HepG2 (cell line): ENCODE measurements around the gene BEAN1. TPM values are rescaled to one million over a fixed set of nuclear protein-coding genes. Genes with fewer than 3 reads are reported as not detected.
A peak's percentile ranks its signal among the peaks of the same experiment; 100 is the strongest.

Experiments
- ADNP ChIP-seq: sonication (generic); formaldehyde crosslinking; IDR thresholded peaks from 2 replicates; pipeline ENCODE4 v1.4.0; 2020; ENCODE audit warnings: missing genetic modification reagents
- ATF7-NPFF ChIP-seq: sonication (generic); formaldehyde crosslinking; IDR thresholded peaks from 2 replicates; pipeline ENCODE4 v1.8.1; 2023; ENCODE audit warnings: mild to moderate bottlenecking, low read depth, missing genetic modification reagents, moderate library complexity
- GATAD1 ChIP-seq: IDR thresholded peaks from 2 replicates; pipeline ENCODE4 v1.6.1; 2016; ENCODE audit warnings: missing genetic modification reagents, missing compliant biosample characterization
- GRHL1 ChIP-seq: sonication (generic); formaldehyde crosslinking; conservative IDR thresholded peaks from 2 replicates; pipeline ENCODE4 v1.8.0; 2022; ENCODE audit warnings: missing genetic modification reagents
- HOMEZ ChIP-seq: IDR thresholded peaks from 2 replicates; pipeline ENCODE4 v1.6.1; 2016; ENCODE audit warnings: low read depth
- MYNN ChIP-seq: sonication (generic); formaldehyde crosslinking; IDR thresholded peaks from 2 replicates; pipeline ENCODE4 v1.4.0; 2020; ENCODE audit warnings: mild to moderate bottlenecking, low read depth, missing genetic modification reagents
- PAX8 ChIP-seq: sonication (generic); formaldehyde crosslinking; IDR thresholded peaks from 2 replicates; pipeline ENCODE4 v1.8.0; 2022; ENCODE audit warnings: mild to moderate bottlenecking, missing genetic modification reagents, borderline replicate concordance
- SNAPC4 ChIP-seq: sonication (generic); formaldehyde crosslinking; IDR thresholded peaks from 2 replicates; pipeline ENCODE4 v1.4.0; 2020; ENCODE audit warnings: mild to moderate bottlenecking, missing genetic modification reagents
- ZBED4 ChIP-seq: sonication (generic); formaldehyde crosslinking; IDR thresholded peaks from 2 replicates; pipeline ENCODE4 v1.4.0; 2020; ENCODE audit warnings: missing genetic modification reagents, borderline replicate concordance
- ZBTB49 ChIP-seq: sonication (generic); formaldehyde crosslinking; IDR thresholded peaks from 2 replicates; pipeline ENCODE4 v1.4.0; 2020; ENCODE audit warnings: missing genetic modification reagents, borderline replicate concordance
- ZFP36L1 ChIP-seq: sonication (generic); formaldehyde crosslinking; IDR thresholded peaks from 2 replicates; pipeline ENCODE4 v1.8.0; 2022; ENCODE audit warnings: mild to moderate bottlenecking, missing genetic modification reagents, moderate library complexity
- ZNF232 ChIP-seq: sonication (generic); formaldehyde crosslinking; IDR thresholded peaks from 2 replicates; pipeline ENCODE4 v1.4.0; 2020; ENCODE audit warnings: missing genetic modification reagents, borderline replicate concordance
- ZNF768 ChIP-seq: sonication (generic); formaldehyde crosslinking; IDR thresholded peaks from 2 replicates; pipeline ENCODE4 v1.4.0; 2020; ENCODE audit warnings: missing genetic modification reagents
- polyA plus RNA-seq, 8 experiments: library from polyadenylated mRNA; depleted of rRNA in 3 of 8; stranded (reverse) in 7 of 8; unstranded in 1 of 8; fragments of >200 nt; fragmentation: Illumina TruSeq in 4 of 8; extraction: Trizol in 4 of 8; gene quantifications; 2 replicates each; pipeline versions ENCODE4 v1.2.1 to v1.2.3, GENCODE V29; 2011 to 2016; ENCODE audit warnings: low read depth in 4 of 8, missing spikeins in 1 of 8, mixed read lengths in 1 of 8; ENCODE audit not compliant: insufficient read depth in 1 of 8
- total RNA-seq, 5 experiments: library from RNA; depleted of rRNA; stranded (reverse); fragments of >200 nt; fragmentation: Illumina TruSeq; extraction: Trizol; gene quantifications; 2 replicates each; pipeline ENCODE4 v1.2.3, GENCODE V29; 2016; ENCODE audit warnings: low read depth in 1 of 5

Gene BEAN1
- total and polyA plus RNA-seq, 2 of the 13 experiments (the other 11 are each of a cell fraction or from before 2014, with no cell fraction given): 0.53 to 1.4 TPM

GRCh38 chr16:66483689-66484452, 56.8 kb downstream of the BEAN1 start (continued):
- TF ChIP-seq HOMEZ (CRISPR knock-in tag) (0 out of 2 replicates have a peak, but pooled peaks have one; percentile 29), PAX8 (CRISPR knock-in tag) (no peak), GATAD1 (CRISPR knock-in tag) (peak; percentile 50; the same call in 1 of the 2 replicates), ZFP36L1 (CRISPR knock-in tag) (no peak), ADNP (CRISPR knock-in tag) (no peak), MYNN (CRISPR knock-in tag) (no peak), ZNF768 (peak; percentile 46; the same call in 1 of the 2 replicates), ZBTB49 (CRISPR knock-in tag) (0 out of 2 replicates have a peak, but pooled peaks have one; percentile 41), SNAPC4 (no peak), ZBED4 (CRISPR knock-in tag) (peak; percentile 61; the same call in 1 of the 2 replicates), ZNF232 (no peak), GRHL1 (no peak), ATF7-NPFF (CRISPR knock-in tag) (no peak)
